Esophagus (tissue), 2 donors: ENCODE measurements around the gene TPRN. TPM values are rescaled to one million over a fixed set of nuclear protein-coding genes. Genes with fewer than 3 reads are reported as not detected.

Experiments
- H3K27ac ChIP-seq, 2 donors: one replicate each; pipeline ENCODE4 v1.5.1; 2013; ENCODE audit warnings: low read depth in 2 of 2, mild to moderate bottlenecking in 2 of 2, inconsistent platforms in 1 of 2, low read length in 1 of 2, moderate library complexity in 1 of 2
- H3K27me3 ChIP-seq, 2 donors: one replicate each; pipeline ENCODE4 v1.6.1; 2013; ENCODE audit warnings: low read length in 2 of 2, control low read depth in 1 of 2, mild to moderate bottlenecking in 1 of 2; ENCODE audit not compliant: insufficient read depth in 2 of 2, control insufficient read depth in 1 of 2
- H3K36me3 ChIP-seq, 2 donors: one replicate each; pipeline ENCODE4 v1.6.1; 2013; ENCODE audit warnings: low read length in 1 of 2; ENCODE audit not compliant: control insufficient read depth in 2 of 2, insufficient read depth in 2 of 2
- H3K4me1 ChIP-seq, 2 donors: one replicate each; pipeline ENCODE4 v1.6.1; 2013; ENCODE audit warnings: low read length in 1 of 2; ENCODE audit not compliant: control insufficient read depth in 2 of 2, insufficient read depth in 2 of 2
- H3K4me3 ChIP-seq, 2 donors: one replicate each; pipeline ENCODE4 v1.5.1; 2013; ENCODE audit warnings: low read length in 2 of 2, mild to moderate bottlenecking in 2 of 2, low read depth in 1 of 2, moderate library complexity in 1 of 2
- H3K9me3 ChIP-seq, 2 donors: one replicate each; pipeline ENCODE4 v1.6.1; 2013; ENCODE audit warnings: mild to moderate bottlenecking in 2 of 2, low read depth in 1 of 2, low read length in 1 of 2, moderate library complexity in 1 of 2; ENCODE audit not compliant: control insufficient read depth in 2 of 2, insufficient read depth in 1 of 2
- WGBS, 2 donors: extraction: QIAGEN DNeasy Blood & Tissue Kit; methylation state at CpG; one replicate each; pipeline ENCODE4 v1.1.7; 2013; 5-methylcytosine and 5-hydroxymethylcytosine counted together
- polyA plus RNA-seq, 2 donors: library from polyadenylated mRNA; stranded (reverse); fragments of 200-250 nt; gene quantifications; one replicate each; pipeline ENCODE4 v1.2.3, GENCODE V29; 2013
- donor health status: healthy with polysubstance abuse.
- donor health status: Bipolar disorder and iron deficiency.

TPRN gene
- polyA plus RNA-seq, 2 donors: 12.8 to 19.9 TPM

DNA sequence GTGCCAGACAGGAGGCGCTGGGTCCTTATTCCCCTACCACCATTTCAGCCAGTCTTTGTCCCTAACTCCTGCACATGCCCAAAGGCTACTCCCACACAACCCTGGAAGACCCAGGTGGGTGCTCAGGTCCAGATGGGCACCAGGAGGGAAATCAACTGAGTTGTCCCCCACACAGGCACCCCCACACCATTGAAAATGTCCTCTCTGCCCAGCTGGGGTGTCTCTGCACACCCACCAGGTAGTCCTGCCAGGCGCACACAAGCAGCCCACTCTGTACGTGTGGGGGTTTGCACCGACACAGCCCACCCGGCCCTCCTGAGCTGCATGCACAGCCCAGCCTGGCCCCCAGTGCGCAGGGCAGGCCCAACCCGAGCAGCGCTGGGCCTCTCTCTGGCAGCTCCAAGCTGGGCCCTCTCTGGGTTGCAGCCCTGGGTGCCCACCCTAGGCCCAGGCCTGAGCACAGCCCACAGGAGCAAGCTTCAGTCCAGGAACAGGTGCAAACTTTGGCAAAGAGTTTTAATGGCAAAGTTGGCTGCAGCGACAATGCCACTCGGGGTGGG lies 19.3 kb upstream of the TPRN start:
- WGBS, 2 donors: 89 to 91% methylated on average over 10 of the region's 10 CpGs
- Histone ChIP-seq H3K9me3 (no peaks in the 10 kb centered on the region), H3K27me3 (no peaks in the 10 kb centered on the region), H3K4me3 (no peak overlapping the region), H3K27ac (no peak overlapping the region), H3K4me1 (peaks cover 0 to 29% of the 10 kb centered on the region in 2 donors), H3K36me3 (peaks cover 0 to 21% of the 10 kb centered on the region in 2 donors)

GRCh38 chr9:137218754-137219271 lies 18.3 kb upstream of the TPRN start:
- 53 to 66% methylated on average over 12 of the region's 12 CpGs for WGBS, 2 donors
- Histone ChIP-seq H3K36me3 (peaks cover 0 to 25% of the 10 kb centered on the region in 2 donors), H3K4me3 (peak overlapping the region; percentile 61 to 63), H3K27me3 (no peaks in the 10 kb centered on the region), H3K4me1 (peaks cover 0 to 26% of the 10 kb centered on the region in 2 donors), H3K9me3 (no peaks in the 10 kb centered on the region), H3K27ac (peak overlapping the region; percentile 1 to 91)

DNA sequence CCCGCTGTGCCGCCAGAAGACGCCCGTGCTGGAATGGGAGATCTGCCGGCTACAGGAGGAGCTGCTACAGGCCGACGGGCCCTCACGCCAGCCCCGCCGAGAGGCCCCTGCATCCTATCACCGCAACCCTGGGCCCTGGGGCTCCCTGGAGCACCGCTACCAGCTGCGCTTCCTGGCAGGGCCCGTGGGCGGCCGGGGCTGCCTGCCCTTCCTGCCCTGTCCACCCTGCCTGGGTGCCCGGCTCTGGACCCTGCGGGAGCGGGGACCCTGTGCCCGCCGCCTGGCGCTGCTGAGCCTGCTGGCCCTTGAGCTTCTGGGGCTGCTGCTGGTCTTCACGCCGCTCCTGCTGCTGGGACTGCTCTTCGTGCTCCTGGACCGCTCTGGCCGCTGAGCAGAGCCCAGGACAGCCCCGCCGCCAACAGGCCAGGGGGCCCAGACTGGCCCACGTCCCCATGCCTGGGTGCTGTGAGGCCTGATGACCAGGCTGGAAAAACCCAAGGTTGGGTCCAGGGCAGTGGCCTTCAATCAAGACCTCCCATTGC lies 17.7 kb upstream of the TPRN start:
- WGBS, 2 donors: 68 to 75% methylated on average over 28 to 30 of the region's 30 CpGs
- H3K4me1 ChIP-seq: peaks cover 0 to 26% of the 10 kb centered on the region in 2 donors
- H3K27me3 ChIP-seq: no peaks in the 10 kb centered on the region
- peak overlapping the region; percentile 61 to 63 for H3K4me3 ChIP-seq
- H3K36me3 ChIP-seq: peaks cover 0 to 25% of the 10 kb centered on the region in 2 donors
- peak overlapping the region; percentile 86 to 91 for H3K27ac ChIP-seq
- H3K9me3 ChIP-seq: no peaks in the 10 kb centered on the region

GRCh38 chr9:137217276-137218211 lies 17.0 kb upstream of the TPRN start:
- Histone ChIP-seq H3K27ac (peak overlapping the region; percentile 86 to 91), H3K4me3 (peak overlapping the region; percentile 61 to 63), H3K9me3 (no peaks in the 10 kb centered on the region), H3K27me3 (no peaks in the 10 kb centered on the region), H3K36me3 (peaks cover 0 to 25% of the 10 kb centered on the region in 2 donors), H3K4me1 (peaks cover 0 to 21% of the 10 kb centered on the region in 2 donors)
- 43 to 44% methylated on average over 36 of the region's 36 CpGs for WGBS, 2 donors

DNA sequence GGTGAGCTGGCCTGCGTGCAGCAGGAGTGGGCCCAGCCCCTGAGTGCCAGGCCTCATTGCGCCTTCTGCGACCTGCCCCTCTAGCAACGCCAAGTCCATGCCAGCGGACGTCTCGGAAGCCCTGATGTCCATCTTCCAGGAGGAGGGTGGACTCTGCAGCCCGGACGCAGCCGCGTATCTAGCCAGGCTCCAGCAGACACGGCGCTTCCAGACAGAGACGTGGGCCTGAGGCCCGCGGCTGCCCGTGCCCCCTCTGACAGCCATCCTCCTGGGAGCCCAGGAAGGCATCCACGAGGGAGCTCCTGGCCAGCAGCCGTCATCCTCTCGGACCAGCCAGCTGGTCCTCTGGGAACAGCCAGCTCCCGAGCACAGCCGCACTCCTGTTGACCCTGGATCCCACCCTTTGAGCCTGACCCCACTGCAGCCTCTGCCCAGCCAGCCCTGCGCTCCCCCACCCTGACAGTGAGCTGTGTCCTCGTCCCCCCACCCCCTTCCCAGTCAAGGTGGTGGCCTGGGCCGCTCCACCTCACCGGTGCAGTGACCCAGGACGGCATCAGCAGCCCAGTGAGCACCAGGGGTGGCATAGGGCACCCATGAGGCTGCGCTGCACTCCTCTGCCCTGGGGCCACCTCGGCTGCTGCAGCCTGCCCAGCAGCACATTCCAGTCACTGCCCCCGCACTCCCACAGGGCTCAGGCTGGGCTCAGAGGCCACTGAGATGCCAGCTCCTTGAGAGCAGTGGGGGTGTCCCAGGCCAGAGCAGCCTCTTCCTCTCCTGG lies 15.8 kb upstream of the TPRN start:
- Histone ChIP-seq H3K36me3 (peaks cover 0 to 25% of the 10 kb centered on the region in 2 donors), H3K4me3 (peak overlapping the region in 1 of 2 donors; percentile 61), H3K4me1 (peaks cover 0 to 21% of the 10 kb centered on the region in 2 donors), H3K27ac (peak overlapping the region in 1 of 2 donors; percentile 91), H3K27me3 (no peaks in the 10 kb centered on the region), H3K9me3 (no peaks in the 10 kb centered on the region)
- WGBS, 2 donors: 88 to 92% methylated on average over 30 of the region's 30 CpGs

- Histone ChIP-seq H3K36me3 (peaks cover 0 to 25% of the 10 kb centered on the region in 2 donors), H3K27ac (no peak overlapping the region), H3K4me3 (no peak overlapping the region), H3K9me3 (no peaks in the 10 kb centered on the region), H3K27me3 (no peaks in the 10 kb centered on the region), H3K4me1 (peaks cover 0 to 21% of the 10 kb centered on the region in 2 donors)
- 89 to 90% methylated on average over 19 to 22 of the region's 22 CpGs for WGBS, 2 donors
These were observed 14.8 kb upstream of the TPRN start for GRCh38 chr9:137215196-137215986.

DNA sequence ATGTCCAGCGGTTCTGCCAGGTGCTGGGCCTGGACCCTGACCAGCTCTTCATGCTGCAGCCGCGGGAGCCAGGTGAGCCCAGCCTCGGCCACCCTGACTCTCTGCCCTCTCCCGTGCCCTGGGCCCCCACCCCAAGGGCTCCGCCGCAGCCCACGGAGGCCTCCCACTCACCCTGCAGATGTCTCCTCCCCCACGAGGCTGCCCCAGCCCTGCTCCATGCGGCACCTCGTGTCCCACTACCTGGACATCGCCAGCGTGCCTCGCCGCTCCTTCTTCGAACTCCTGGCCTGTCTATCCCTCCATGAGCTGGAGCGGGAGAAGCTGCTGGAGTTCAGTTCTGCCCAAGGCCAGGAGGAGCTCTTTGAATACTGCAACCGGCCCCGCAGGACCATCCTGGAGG lies 14.1 kb upstream of the TPRN start:
- Histone ChIP-seq H3K36me3 (peaks cover 0 to 21% of the 10 kb centered on the region in 2 donors), H3K4me1 (peaks cover 0 to 21% of the 10 kb centered on the region in 2 donors), H3K4me3 (no peak overlapping the region), H3K27me3 (no peaks in the 10 kb centered on the region), H3K9me3 (no peaks in the 10 kb centered on the region), H3K27ac (no peak overlapping the region)
- WGBS, 2 donors: 92 to 93% methylated on average over 19 of the region's 19 CpGs

DNA sequence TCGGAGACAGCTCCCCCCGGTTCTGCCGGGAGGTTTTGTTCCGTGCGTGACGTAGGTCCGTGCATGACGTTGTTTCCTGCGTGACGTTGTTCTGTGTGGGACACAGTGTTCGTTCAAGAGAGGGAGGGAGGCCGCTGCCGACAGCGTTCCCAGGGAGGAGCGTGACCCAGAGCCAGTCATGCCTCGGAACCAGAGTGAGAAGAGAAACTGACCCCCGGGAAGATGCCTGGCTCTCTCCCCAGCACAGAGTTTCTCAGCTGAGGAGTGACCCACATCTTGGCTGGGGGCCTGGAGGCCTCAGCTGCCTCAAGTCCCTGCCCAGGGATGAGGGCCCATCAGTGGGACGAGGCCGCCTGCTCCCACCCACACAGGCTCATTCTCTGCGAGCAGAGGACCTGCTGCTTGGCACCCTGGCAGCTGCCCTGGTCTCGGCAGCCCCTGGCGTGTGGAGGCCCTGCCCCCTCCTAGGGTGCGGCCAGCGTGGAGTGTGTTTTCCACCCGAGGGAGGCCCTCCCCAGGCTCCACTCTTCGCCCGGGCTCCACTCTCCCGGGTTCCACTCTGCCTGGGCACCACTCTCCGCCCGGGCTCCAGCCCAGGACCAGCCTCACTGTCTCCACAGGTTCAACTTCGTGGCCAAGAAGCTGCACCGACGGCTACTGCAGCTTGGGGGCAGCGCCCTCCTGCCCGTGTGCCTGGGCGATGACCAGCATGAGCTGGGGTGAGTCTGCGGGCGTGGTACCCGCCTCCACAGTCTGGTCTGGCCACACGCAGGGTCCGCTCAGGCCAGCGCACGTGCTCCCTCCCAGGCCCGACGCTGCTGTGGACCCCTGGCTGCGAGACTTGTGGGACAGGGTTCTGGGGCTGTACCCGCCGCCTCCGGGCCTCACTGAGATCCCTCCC lies 12.9 kb upstream of the TPRN start:
- Histone ChIP-seq H3K36me3 (peaks cover 0 to 19% of the 10 kb centered on the region in 2 donors), H3K4me3 (no peak overlapping the region)

More for the DNA sequence above, 12.9 kb upstream of the TPRN start:
- H3K27ac ChIP-seq: no peak overlapping the region
- no peaks in the 10 kb centered on the region for H3K9me3 ChIP-seq
- WGBS, 2 donors: 87 to 89% methylated on average over 49 of the region's 49 CpGs
- peaks cover 0 to 14% of the 10 kb centered on the region in 2 donors for H3K4me1 ChIP-seq
- no peaks in the 10 kb centered on the region for H3K27me3 ChIP-seq
